Right lobe of liver (tissue), 6 donors: ENCODE measurements around the gene TBCEL. TPM values are rescaled to one million over a fixed set of nuclear protein-coding genes. Genes with fewer than 3 reads are reported as not detected.

Source experiments
- ATAC-seq, 4 donors: fragments of 200-7000 bp; cut with Tn5 transposase; one replicate each; pipeline ENCODE4 v1.9.1; 2020; ENCODE audit warnings: mild to moderate bottlenecking in 4 of 4, moderate library complexity in 4 of 4
- DNase-seq, 3 donors: peaks; one replicate each; pipeline ENCODE4 v3.0.0-alpha.2; 2020
- H3K27ac ChIP-seq, 3 donors: fragments of 200-600 bp; one replicate each; pipeline ENCODE4 v1.8.0; 2022
- H3K27me3 ChIP-seq, 2 donors: fragments of 200-600 bp; one replicate each; pipeline ENCODE4 v1.8.0; 2022
- H3K36me3 ChIP-seq, 4 donors: fragments of 200-600 bp; sonication (generic) in 1 of 4; one replicate each; pipeline versions ENCODE4 v1.5.1 to v1.8.0; 2017 to 2022; ENCODE audit warnings: control low read depth in 1 of 4
- H3K4me1 ChIP-seq, 4 donors: fragments of 200-600 bp; sonication (generic) in 1 of 4; one replicate each; pipeline versions ENCODE4 v1.5.1 to v1.8.0; 2017 to 2022; ENCODE audit warnings: control low read depth in 1 of 4
- H3K4me3 ChIP-seq, 3 donors: fragments of 200-600 bp; one replicate each; pipeline ENCODE4 v1.8.0; 2022
- H3K9me3 ChIP-seq, 4 donors: fragments of 200-600 bp; sonication (generic) in 1 of 4; one replicate each; pipeline versions ENCODE4 v1.5.1 to v1.8.0; 2017 to 2022; ENCODE audit warnings: control low read depth in 1 of 4
- CTCF ChIP-seq, 4 donors: fragments of 200-600 bp in 3 of 4; fragments of 450-650 bp in 1 of 4; IDR thresholded peaks; one replicate each; pipeline versions ENCODE4 v1.5.1 to v1.8.0; 2016 to 2022; ENCODE audit warnings: antibody characterized with exemption in 4 of 4, mild to moderate bottlenecking in 2 of 4
- POLR2A ChIP-seq: fragments of 450-650 bp; IDR thresholded peaks from one replicate; pipeline ENCODE4 v1.6.1; 2017; ENCODE audit warnings: antibody characterized with exemption, mild to moderate bottlenecking
- WGBS: methylation state at CpG from one replicate; pipeline ENCODE4 v1.1.6; 2018; ENCODE audit warnings: low coverage, low lambda C conversion rate; ENCODE audit not compliant: insufficient coverage; ENCODE audit errors: missing lambda C conversion rate; 5-methylcytosine and 5-hydroxymethylcytosine counted together
- intact Hi-C, 2 donors: fragments of 100-400 bp; cut with DNase I; formaldehyde crosslinking; loops; one replicate each; pipeline versions ENCODE4 v1.11.2 to v1.14.1; 2022
- total RNA-seq, 6 experiments: library from RNA; depleted of rRNA in 2 of 6; stranded (reverse); fragments of >200 nt in 2 of 6; fragmentation: NEBNext Ultra II Directional in 3 of 6; extraction: Animal tissue kit (Norgen Biotek cat#: 25700) in 3 of 6; gene quantifications; one replicate each; pipeline versions ENCODE4 v1.1.0 to v1.2.4, GENCODE V29; 2016 to 2023
- donor health status: DM: no; HTN: yes; CAD: no.
- donor health status: DM: no; HTN: no; CAD: no.
- donor health status: DM: no; HTN: no; CAD: no.
- donor health status: DM: no; HTN: yes; CAD: no.
- donor health status: DM: no; HTN: yes; CAD: no.

TBCEL gene
- total RNA-seq, 6 experiments from 2014 or later = 9.6 to 37.9 (median 17.8) TPM

GRCh38 chr11:121132211-121132976 is 108.5 kb downstream of the TBCEL start:
- Histone ChIP-seq H3K4me1 (no peaks in the 10 kb centered on the region), H3K9me3 (no peaks in the 10 kb centered on the region), H3K36me3 (no peaks in the 10 kb centered on the region), H3K4me3 (no peak overlapping the region), H3K27me3 (no peaks in the 10 kb centered on the region), H3K27ac (no peak overlapping the region)
- TF ChIP-seq POLR2A = no peak
- no peak for TF ChIP-seq CTCF (IDR thresholded peaks at IDR 0.05)
- ATAC-seq = no peak
- no peak for DNase-seq
- 64% methylated on average over 10 of the region's 13 CpGs for WGBS
- intact Hi-C loops = no loop called here

GRCh38 chr11:121134741-121135312 is 110.9 kb downstream of the TBCEL start:
- no peak for DNase-seq
- Histone ChIP-seq H3K4me3 (no peak overlapping the region), H3K27ac (no peak overlapping the region), H3K36me3 (no peaks in the 10 kb centered on the region), H3K27me3 (no peaks in the 10 kb centered on the region), H3K9me3 (no peaks in the 10 kb centered on the region), H3K4me1 (no peaks in the 10 kb centered on the region)
- intact Hi-C loops = no loop called here
- TF ChIP-seq CTCF (IDR thresholded peaks at IDR 0.05) = no peak
- TF ChIP-seq POLR2A = no peak
- 40% methylated on average over 2 of the region's 10 CpGs for WGBS
- no peak for ATAC-seq

GRCh38 chr11:121137005-121137404 is 113.1 kb downstream of the TBCEL start:
- no peaks in the 10 kb centered on the region for H3K27me3 ChIP-seq
- no peak overlapping the region for H3K4me3 ChIP-seq
- no peaks in the 10 kb centered on the region for H3K9me3 ChIP-seq
- no peaks in the 10 kb centered on the region for H3K36me3 ChIP-seq
- 97% methylated on average over 5 of the region's 11 CpGs for WGBS
- intact Hi-C loops = no loop called here
- no peaks in the 10 kb centered on the region for H3K4me1 ChIP-seq
- ATAC-seq (no peak), DNase-seq (no peak)
- no peak for TF ChIP-seq CTCF (IDR thresholded peaks at IDR 0.05)
- H3K27ac ChIP-seq = no peak overlapping the region

- 89% methylated on average over 4 of the region's 5 CpGs for WGBS
- no peaks in the 10 kb centered on the region for H3K27me3 ChIP-seq
- DNase-seq (no peak), ATAC-seq (no peak)
- H3K4me1 ChIP-seq = no peaks in the 10 kb centered on the region
- intact Hi-C loops = no loop called here
- no peaks in the 10 kb centered on the region for H3K36me3 ChIP-seq
- no peak overlapping the region for H3K27ac ChIP-seq
- no peaks in the 10 kb centered on the region for H3K9me3 ChIP-seq
- TF ChIP-seq POLR2A = no peak
- TF ChIP-seq CTCF (IDR thresholded peaks at IDR 0.05) = no peak
- no peak overlapping the region for H3K4me3 ChIP-seq
Measured at GRCh38 chr11:121138259-121138658, 114.4 kb downstream of the TBCEL start.
